GM19468 (cell line): ENCODE results near the gene YIPF7.

Experiments
- ATAC-seq: cut with Tn5 transposase; IDR thresholded peaks from one replicate; pipeline ENCODE4 v1.9.1; 2021; ENCODE audit warnings: mild to moderate bottlenecking, moderate library complexity, moderate number of reproducible peaks; ENCODE audit not compliant: unreplicated experiment; ENCODE audit errors: extremely low read depth

Gene YIPF7

GRCh38 chr4:44629280-44629866 is 22.1 kb downstream of the YIPF7 start:
- peak; percentile 77 for ATAC-seq

GRCh38 chr4:44623676-44624075 is 27.7 kb downstream of the YIPF7 start:
- no peak for ATAC-seq

GRCh38 chr4:44616621-44617020 is 34.8 kb downstream of the YIPF7 start:
- no peak for ATAC-seq

- ATAC-seq = no peak
Observed at GRCh38 chr4:44583393-44583792, 68.0 kb downstream of the YIPF7 start.

GRCh38 chr4:44580231-44580630 is 71.2 kb downstream of the YIPF7 start:
- ATAC-seq = no peak

- no peak for ATAC-seq
Observed at GRCh38 chr4:44578954-44579353, 72.5 kb downstream of the YIPF7 start.
